GM19035 (cell line): ENCODE results near the gene WBP1.

Experiments
- ATAC-seq: cut with Tn5 transposase; IDR thresholded peaks from one replicate; pipeline ENCODE4 v1.9.1; 2021; ENCODE audit not compliant: unreplicated experiment

WBP1 gene

DNA sequence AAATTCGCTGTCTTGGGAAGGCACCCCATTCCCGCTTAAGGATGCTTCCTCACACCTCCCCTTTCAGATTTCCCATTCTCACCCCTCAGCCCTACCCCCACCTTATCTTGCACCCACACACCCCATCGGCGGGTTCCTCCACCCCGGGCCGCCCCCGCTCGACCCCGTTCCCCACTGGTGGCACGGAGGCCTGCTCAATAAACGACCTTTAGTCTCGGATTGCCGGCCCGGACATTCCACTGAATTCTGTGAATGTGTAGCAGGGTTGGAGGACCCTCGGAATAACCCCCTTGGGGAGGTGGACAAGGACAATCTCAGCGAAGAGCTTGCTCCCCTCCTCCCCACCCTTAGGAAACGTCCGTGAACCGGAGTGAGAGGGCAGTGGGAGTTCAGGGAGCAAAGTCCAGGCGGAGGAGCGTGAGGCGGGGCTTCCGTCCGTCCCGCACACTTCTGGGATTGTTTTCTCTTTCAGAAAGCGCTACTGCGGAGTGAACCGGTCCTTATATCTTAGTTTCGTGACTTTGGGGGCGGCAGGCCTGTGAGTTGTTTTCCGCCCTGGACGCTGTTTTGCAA is 44.0 kb downstream of the WBP1 start:
- ATAC-seq, result no peak

GRCh38 chr2:74502720-74503505 is 44.7 kb downstream of the WBP1 start:
- peak; percentile 37 for ATAC-seq

GRCh38 chr2:74503506-74504475 is 45.6 kb downstream of the WBP1 start:
- ATAC-seq, result no peak

DNA sequence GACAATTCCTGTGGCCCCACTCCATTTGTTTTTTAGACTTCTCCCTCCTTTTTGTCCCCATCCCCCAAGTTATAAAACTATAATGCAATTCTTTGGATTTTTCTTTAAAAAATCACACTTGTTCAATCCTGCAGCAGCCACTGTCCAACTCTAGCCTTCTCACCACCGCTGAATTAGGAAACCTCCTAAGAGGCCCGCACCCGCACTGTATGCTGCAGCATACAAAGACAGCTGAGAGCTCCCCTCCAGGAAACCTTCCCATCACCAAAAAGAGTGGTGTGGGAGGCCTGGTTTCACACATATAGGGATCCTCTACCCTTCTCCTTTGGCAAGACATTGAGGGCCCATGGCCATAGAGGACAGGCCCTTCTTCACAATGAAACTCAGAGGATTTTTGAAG is 46.4 kb downstream of the WBP1 start:
- ATAC-seq, result no peak

- ATAC-seq, result no peak
Observed at GRCh38 chr2:74505448-74506246, 47.4 kb downstream of the WBP1 start.

GRCh38 chr2:74507145-74507925 is 49.1 kb downstream of the WBP1 start, which contains the start of gene PCGF1:
PCGF1 (minus strand) TSS chr2:74507695; CDS start chr2:74507668, 27 bp downstream.
- ATAC-seq, result peak; percentile 90

- ATAC-seq, result peak; percentile 5
Observed at GRCh38 chr2:74507926-74508520, 49.8 kb downstream of the WBP1 start.

- no peak for ATAC-seq
Observed at GRCh38 chr2:74510272-74510671, 52.0 kb downstream of the WBP1 start.
